Astrocyte (in vitro differentiated cells and primary cell): Measurements from ENCODE around the gene ZC3H12C. TPM values are rescaled to one million over a fixed set of nuclear protein-coding genes. Genes with fewer than 3 reads are reported as not detected.

Experiments used
- DNase-seq: peaks from one replicate; pipeline ENCODE4 v3.0.0-alpha.2; 2010; ENCODE audit warnings: low read depth
- FAIRE-seq: peaks from 2 replicates; lab custom pipeline; 2011; peaks lifted over from hg19 to GRCh38; lab: Jason Lieb, UNC
- H2AFZ ChIP-seq: 2 replicates; pipeline ENCODE4 v1.6.0; 2012; ENCODE audit warnings: low read depth, low read length, inconsistent platforms
- H3K27ac ChIP-seq: 2 replicates; pipeline ENCODE4 v1.5.1; 2011; ENCODE audit warnings: low read depth, low read length, inconsistent platforms
- H3K27me3 ChIP-seq: 2 replicates; pipeline ENCODE4 v1.6.0; 2011; ENCODE audit warnings: low read length, inconsistent platforms; ENCODE audit not compliant: insufficient read depth
- H3K36me3 ChIP-seq: 2 replicates; pipeline ENCODE4 v1.5.1; 2011; ENCODE audit warnings: low read length, inconsistent platforms; ENCODE audit not compliant: insufficient read depth
- H3K4me1 ChIP-seq: 2 replicates; pipeline ENCODE4 v1.5.1; 2011; ENCODE audit warnings: low read length, inconsistent platforms; ENCODE audit not compliant: insufficient read depth
- H3K4me2 ChIP-seq: 2 replicates; pipeline ENCODE4 v1.6.0; 2012; ENCODE audit warnings: low read length, inconsistent platforms
- H3K4me3 ChIP-seq: 2 replicates; pipeline ENCODE4 v1.5.1; 2011; ENCODE audit warnings: low read depth, mild to moderate bottlenecking, low read length, inconsistent platforms; ENCODE audit not compliant: insufficient read depth
- H3K79me2 ChIP-seq: 2 replicates; pipeline ENCODE4 v1.6.0; 2012; ENCODE audit warnings: mild to moderate bottlenecking, low read length, inconsistent platforms; ENCODE audit not compliant: insufficient read depth
- H3K9ac ChIP-seq: 2 replicates; pipeline ENCODE4 v1.6.0; 2012; ENCODE audit warnings: mild to moderate bottlenecking, low read length, inconsistent platforms
- H3K9me3 ChIP-seq: 2 replicates; pipeline ENCODE4 v1.5.1; 2012; ENCODE audit warnings: low read depth, mild to moderate bottlenecking, low read length, inconsistent platforms; ENCODE audit not compliant: insufficient read depth
- H4K20me1 ChIP-seq: 2 replicates; pipeline ENCODE4 v1.6.0; 2012; ENCODE audit warnings: low read length, inconsistent platforms; ENCODE audit not compliant: insufficient read depth
- H3K27ac Mint-ChIP-seq: one replicate; pipeline ENCODE4 v1.8.0; 2021; ENCODE audit warnings: mild to moderate bottlenecking, mixed read lengths; ENCODE audit not compliant: unreplicated experiment
- H3K27me3 Mint-ChIP-seq: one replicate; pipeline ENCODE4 v1.8.0; 2021; ENCODE audit warnings: low read depth, mixed read lengths; ENCODE audit not compliant: unreplicated experiment
- H3K36me3 Mint-ChIP-seq: one replicate; pipeline ENCODE4 v1.8.0; 2021; ENCODE audit warnings: low read depth, mixed read lengths; ENCODE audit not compliant: unreplicated experiment
- H3K4me1 Mint-ChIP-seq: one replicate; pipeline ENCODE4 v1.8.0; 2021; ENCODE audit warnings: low read depth, mixed read lengths; ENCODE audit not compliant: unreplicated experiment
- H3K4me3 Mint-ChIP-seq: one replicate; pipeline ENCODE4 v1.8.0; 2021; ENCODE audit warnings: mild to moderate bottlenecking, moderate library complexity, mixed read lengths; ENCODE audit not compliant: unreplicated experiment
- H3K9me3 Mint-ChIP-seq: one replicate; pipeline ENCODE4 v1.8.0; 2021; ENCODE audit warnings: mild to moderate bottlenecking, mixed read lengths; ENCODE audit not compliant: unreplicated experiment
- EZH2 ChIP-seq: IDR thresholded peaks from 2 replicates; pipeline ENCODE4 v1.6.1; 2012; ENCODE audit warnings: mild to moderate bottlenecking, low read length, inconsistent platforms; ENCODE audit not compliant: insufficient read depth
- total RNA-seq: library from RNA; stranded (reverse); gene quantifications from 2 replicates; pipeline ENCODE4 v1.2.1, GENCODE V29; 2021
- TF ChIP-seq, protein P1 (sequence below): IDR thresholded peaks from 2 replicates; pipeline ENCODE4 v1.5.1; 2011; ENCODE audit warnings: low read depth, mild to moderate bottlenecking, inconsistent platforms, low read length, moderate library complexity; ENCODE audit not compliant: insufficient read depth

The ZC3H12C gene
- total RNA-seq, 1 donor from 2014 or later = 12.0 TPM

DNA sequence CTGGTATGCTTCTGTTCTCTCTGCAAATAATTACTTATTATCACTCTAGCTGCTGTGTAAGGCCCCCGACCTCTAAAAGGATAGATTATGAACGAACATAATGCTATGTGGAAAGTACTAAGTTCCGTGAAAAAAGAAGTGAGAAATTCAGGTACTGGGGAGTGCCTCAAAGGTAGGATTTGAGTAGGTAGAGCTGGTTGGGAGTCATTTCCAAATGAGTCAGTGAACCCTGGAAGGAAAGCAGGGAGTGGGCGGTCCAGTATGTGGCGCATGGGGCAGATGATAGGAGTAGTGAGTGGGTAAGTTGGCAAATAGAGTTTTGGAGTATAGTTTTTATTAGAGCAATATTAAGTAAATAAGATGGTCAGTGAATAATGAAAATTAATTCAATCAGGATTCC lies 2.4 kb downstream of the ZC3H12C start:
- no peaks in the 10 kb centered on the region for H3K4me1 ChIP-seq
- Mint-ChIP-seq H3K36me3 (no peaks in the 10 kb centered on the region), H3K9me3 (peaks cover 2% of the 10 kb centered on the region), H3K4me3 (no peak overlapping the region), H3K4me1 (peaks cover 9% of the 10 kb centered on the region), H3K27me3 (peaks cover 2% of the 10 kb centered on the region), H3K27ac (no peak overlapping the region)
- H3K4me3 ChIP-seq = no peak overlapping the region
- H3K9ac ChIP-seq = no peak overlapping the region
- no peak overlapping the region for H3K27ac ChIP-seq
- H3K4me2 ChIP-seq = peak overlapping the region; percentile 85
- H4K20me1 ChIP-seq = peaks cover 17% of the 10 kb centered on the region
- peaks cover 65% of the 10 kb centered on the region for H3K79me2 ChIP-seq
- no peaks in the 10 kb centered on the region for H3K36me3 ChIP-seq
- no peak for FAIRE-seq
- H3K27me3 ChIP-seq = no peaks in the 10 kb centered on the region
- no peak for DNase-seq
- H2AFZ ChIP-seq = no peak overlapping the region
- TF ChIP-seq, protein P1, sequence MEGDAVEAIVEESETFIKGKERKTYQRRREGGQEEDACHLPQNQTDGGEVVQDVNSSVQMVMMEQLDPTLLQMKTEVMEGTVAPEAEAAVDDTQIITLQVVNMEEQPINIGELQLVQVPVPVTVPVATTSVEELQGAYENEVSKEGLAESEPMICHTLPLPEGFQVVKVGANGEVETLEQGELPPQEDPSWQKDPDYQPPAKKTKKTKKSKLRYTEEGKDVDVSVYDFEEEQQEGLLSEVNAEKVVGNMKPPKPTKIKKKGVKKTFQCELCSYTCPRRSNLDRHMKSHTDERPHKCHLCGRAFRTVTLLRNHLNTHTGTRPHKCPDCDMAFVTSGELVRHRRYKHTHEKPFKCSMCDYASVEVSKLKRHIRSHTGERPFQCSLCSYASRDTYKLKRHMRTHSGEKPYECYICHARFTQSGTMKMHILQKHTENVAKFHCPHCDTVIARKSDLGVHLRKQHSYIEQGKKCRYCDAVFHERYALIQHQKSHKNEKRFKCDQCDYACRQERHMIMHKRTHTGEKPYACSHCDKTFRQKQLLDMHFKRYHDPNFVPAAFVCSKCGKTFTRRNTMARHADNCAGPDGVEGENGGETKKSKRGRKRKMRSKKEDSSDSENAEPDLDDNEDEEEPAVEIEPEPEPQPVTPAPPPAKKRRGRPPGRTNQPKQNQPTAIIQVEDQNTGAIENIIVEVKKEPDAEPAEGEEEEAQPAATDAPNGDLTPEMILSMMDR = no peak
- TF ChIP-seq EZH2 = no peak
- H3K9me3 ChIP-seq = no peaks in the 10 kb centered on the region

- Histone ChIP-seq H3K27ac (no peak overlapping the region), H3K4me2 (no peak overlapping the region), H3K79me2 (peaks cover 70% of the 10 kb centered on the region), H3K9me3 (no peaks in the 10 kb centered on the region), H3K9ac (no peak overlapping the region), H4K20me1 (peaks cover 17% of the 10 kb centered on the region), H3K27me3 (no peaks in the 10 kb centered on the region), H2AFZ (no peak overlapping the region), H3K4me3 (no peak overlapping the region), H3K4me1 (no peaks in the 10 kb centered on the region), H3K36me3 (no peaks in the 10 kb centered on the region)
- TF ChIP-seq, protein P1 = no peak
- no peak for TF ChIP-seq EZH2
- Mint-ChIP-seq H3K4me3 (no peak overlapping the region), H3K4me1 (peaks cover 9% of the 10 kb centered on the region), H3K27me3 (no peaks in the 10 kb centered on the region), H3K9me3 (peaks cover 2% of the 10 kb centered on the region), H3K36me3 (no peaks in the 10 kb centered on the region), H3K27ac (no peak overlapping the region)
- no peak for DNase-seq
- no peak for FAIRE-seq
These were observed 3.3 kb downstream of the ZC3H12C start for GRCh38 chr11:110096496-110096895.

DNA sequence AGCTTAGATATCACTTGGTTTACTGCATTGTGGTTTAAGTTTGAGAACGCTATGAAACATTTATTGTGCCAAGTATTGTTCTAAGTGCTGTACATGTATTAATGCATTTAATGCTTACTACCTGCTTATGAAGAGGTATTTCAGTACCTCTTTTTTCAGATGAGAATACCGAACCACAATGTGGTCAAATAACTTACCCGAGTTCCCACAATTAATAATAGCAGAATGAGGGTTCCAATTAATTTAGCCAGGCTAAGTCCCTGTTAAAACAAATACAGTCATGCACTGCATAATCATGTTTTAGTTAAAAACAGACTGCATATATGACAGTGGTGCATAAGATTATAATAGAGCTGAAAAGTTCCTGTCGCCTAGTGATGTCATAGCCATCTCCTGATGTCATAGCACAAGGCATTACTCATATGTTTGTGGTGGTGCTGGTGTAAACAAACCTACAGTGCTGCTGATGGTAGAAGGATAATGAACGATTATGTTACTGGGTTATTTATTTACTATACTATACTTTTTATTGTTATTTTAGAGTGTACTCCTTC lies 4.3 kb downstream of the ZC3H12C start:
- H3K27ac ChIP-seq = no peak overlapping the region
- no peaks in the 10 kb centered on the region for H3K27me3 Mint-ChIP-seq
- DNase-seq (no peak), FAIRE-seq (no peak)
- no peaks in the 10 kb centered on the region for H3K27me3 ChIP-seq
- H3K36me3 Mint-ChIP-seq = no peaks in the 10 kb centered on the region
- H3K9me3 Mint-ChIP-seq = no peaks in the 10 kb centered on the region
- no peak overlapping the region for H3K4me2 ChIP-seq
- no peak overlapping the region for H3K4me3 Mint-ChIP-seq
- no peaks in the 10 kb centered on the region for H3K9me3 ChIP-seq
- H2AFZ ChIP-seq = no peak overlapping the region
- no peaks in the 10 kb centered on the region for H3K4me1 ChIP-seq
- no peak overlapping the region for H3K9ac ChIP-seq
- H3K4me1 Mint-ChIP-seq = peaks cover 9% of the 10 kb centered on the region
- no peaks in the 10 kb centered on the region for H3K36me3 ChIP-seq
- H3K79me2 ChIP-seq = peaks cover 76% of the 10 kb centered on the region
- H4K20me1 ChIP-seq = peaks cover 21% of the 10 kb centered on the region
- TF ChIP-seq, protein P1 = no peak
- TF ChIP-seq EZH2 = no peak
- no peak overlapping the region for H3K27ac Mint-ChIP-seq
- no peak overlapping the region for H3K4me3 ChIP-seq
